ENCODE results near the gene IL10RB.

The IL10RB gene

DNA sequence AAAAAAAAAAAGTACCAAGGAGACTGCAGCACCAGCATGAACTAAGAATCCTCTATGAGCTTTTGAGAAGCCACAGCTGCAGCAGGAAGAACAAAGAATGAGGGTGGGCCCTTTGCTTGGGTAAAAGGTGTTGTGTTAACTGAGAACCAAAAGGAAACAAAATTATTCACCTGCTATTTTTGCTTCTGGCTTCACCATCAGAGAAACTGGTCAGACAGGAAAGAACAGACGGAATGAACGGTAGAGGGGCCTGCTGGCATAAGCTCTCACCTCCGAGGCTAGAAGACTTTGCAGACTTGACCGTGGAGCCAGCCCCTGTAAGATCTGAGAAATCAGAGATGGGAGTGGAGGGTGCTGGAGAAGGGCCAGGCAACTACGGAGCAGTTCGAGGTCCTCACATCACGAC, 27.6 kb downstream of the IL10RB start:
- H3K4me3 ChIP-seq (ENCODE audit: low read depth, low read length), result no peak overlapping the region
- no peaks in the 10 kb centered on the region for H3K9me3 ChIP-seq (ENCODE audit: control insufficient read depth, insufficient read depth, low read length)
- H3K27me3 ChIP-seq (ENCODE audit: control insufficient read depth, insufficient read depth, low read length), result no peaks in the 10 kb centered on the region
- no peaks in the 10 kb centered on the region for H3K36me3 ChIP-seq (ENCODE audit: control insufficient read depth, insufficient read depth, low read length)
- H3K9ac ChIP-seq (ENCODE audit: low read depth, low read length), result no peak overlapping the region
- H3K4me1 ChIP-seq (ENCODE audit: control insufficient read depth, insufficient read depth, low read length), result no peaks in the 10 kb centered on the region

DNA sequence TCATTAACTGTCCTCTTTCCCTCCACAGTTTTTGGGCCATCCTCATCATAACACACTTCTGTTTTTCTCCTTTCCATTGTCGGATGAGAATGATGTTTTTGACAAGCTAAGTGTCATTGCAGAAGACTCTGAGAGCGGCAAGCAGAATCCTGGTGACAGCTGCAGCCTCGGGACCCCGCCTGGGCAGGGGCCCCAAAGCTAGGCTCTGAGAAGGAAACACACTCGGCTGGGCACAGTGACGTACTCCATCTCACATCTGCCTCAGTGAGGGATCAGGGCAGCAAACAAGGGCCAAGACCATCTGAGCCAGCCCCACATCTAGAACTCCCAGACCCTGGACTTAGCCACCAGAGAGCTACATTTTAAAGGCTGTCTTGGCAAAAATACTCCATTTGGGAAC, 30.0 kb downstream of the IL10RB start:
- Histone ChIP-seq H3K9me3 (ENCODE audit: control insufficient read depth, insufficient read depth, low read length) (no peaks in the 10 kb centered on the region), H3K36me3 (ENCODE audit: control insufficient read depth, insufficient read depth, low read length) (no peaks in the 10 kb centered on the region), H3K4me3 (ENCODE audit: low read depth, low read length) (no peak overlapping the region), H3K27me3 (ENCODE audit: control insufficient read depth, insufficient read depth, low read length) (no peaks in the 10 kb centered on the region), H3K4me1 (ENCODE audit: control insufficient read depth, insufficient read depth, low read length) (no peaks in the 10 kb centered on the region), H3K9ac (ENCODE audit: low read depth, low read length) (no peak overlapping the region)

DNA sequence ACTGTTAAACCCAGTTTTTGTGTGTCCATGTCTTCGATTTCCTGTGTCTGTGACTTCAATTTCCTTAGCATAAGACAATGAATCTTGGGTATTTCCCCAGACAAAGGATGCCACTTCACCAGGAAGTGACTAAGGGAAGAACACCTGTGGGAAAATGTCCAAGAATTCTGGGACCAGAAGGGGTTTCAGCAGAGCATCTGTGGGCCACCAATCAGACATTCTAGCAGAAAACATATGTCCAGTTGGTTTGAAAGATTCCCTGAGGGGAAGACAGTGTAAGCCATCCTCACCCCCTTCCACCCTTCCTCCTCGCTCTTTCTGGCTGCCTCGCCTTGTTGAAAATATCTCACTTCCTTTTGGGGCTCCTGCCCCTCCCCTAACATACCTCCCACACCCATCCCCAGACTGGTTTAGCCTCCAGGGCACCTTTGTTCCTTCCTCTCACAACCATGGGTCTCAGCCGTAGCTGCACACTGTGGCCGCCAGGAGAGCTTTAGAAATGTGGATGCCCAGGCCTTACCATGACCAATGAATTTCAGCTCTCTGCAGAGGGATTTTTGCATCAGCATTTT, 33.1 kb downstream of the IL10RB start:
- H3K27me3 ChIP-seq (ENCODE audit: control insufficient read depth, insufficient read depth, low read length), result no peaks in the 10 kb centered on the region
- H3K4me3 ChIP-seq (ENCODE audit: low read depth, low read length), result no peak overlapping the region
- H3K4me1 ChIP-seq (ENCODE audit: control insufficient read depth, insufficient read depth, low read length), result no peaks in the 10 kb centered on the region
- H3K9ac ChIP-seq (ENCODE audit: low read depth, low read length), result no peak overlapping the region
- no peaks in the 10 kb centered on the region for H3K36me3 ChIP-seq (ENCODE audit: control insufficient read depth, insufficient read depth, low read length)
- no peaks in the 10 kb centered on the region for H3K9me3 ChIP-seq (ENCODE audit: control insufficient read depth, insufficient read depth, low read length)

DNA sequence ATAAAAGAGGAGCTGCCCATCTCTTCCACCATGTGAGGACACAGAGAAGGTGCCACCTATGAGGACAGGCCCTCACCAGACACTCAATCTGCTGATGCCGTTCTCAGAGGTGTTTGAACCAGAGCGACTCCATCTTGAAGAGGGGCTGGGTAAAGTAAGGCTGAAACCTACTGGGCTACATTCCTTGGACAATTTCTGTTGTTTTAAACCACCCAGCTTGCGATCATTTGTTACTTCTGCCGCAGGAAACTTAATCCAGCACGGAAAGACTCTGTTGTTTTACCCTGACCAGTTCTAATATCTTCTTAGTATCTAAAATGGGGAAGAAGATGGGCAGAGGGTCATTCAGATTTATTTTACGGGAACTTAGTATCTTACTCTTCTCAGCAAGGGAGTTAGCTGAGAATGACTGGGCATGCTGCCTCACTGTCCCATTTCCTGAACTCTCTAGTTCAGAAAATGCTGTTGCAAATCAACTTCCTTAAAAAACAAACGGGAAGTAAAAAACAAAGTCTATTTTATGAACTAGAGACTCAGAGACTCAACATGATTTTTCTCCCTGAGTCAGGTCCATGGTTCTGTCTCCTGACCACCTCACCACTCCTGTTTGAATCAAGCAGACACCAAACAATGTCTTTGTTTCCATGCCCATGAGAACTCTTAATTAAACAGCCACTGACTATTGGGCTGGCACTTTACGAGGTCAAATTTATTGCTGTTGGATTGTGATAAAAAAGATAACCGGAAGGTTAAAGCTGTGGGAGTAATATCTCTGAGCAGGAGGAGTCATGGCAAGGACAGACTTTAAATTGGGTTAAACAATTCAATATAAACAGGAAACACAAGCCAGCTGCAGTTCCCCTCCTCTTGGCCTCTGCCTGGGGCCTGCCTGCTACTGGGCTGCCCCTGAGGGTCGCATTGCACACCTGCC, 34.8 kb downstream of the IL10RB start:
- no peaks in the 10 kb centered on the region for H3K27me3 ChIP-seq (ENCODE audit: control insufficient read depth, insufficient read depth, low read length)
- no peak overlapping the region for H3K9ac ChIP-seq (ENCODE audit: low read depth, low read length)
- H3K4me1 ChIP-seq (ENCODE audit: control insufficient read depth, insufficient read depth, low read length), result no peaks in the 10 kb centered on the region
- no peaks in the 10 kb centered on the region for H3K9me3 ChIP-seq (ENCODE audit: control insufficient read depth, insufficient read depth, low read length)
- H3K36me3 ChIP-seq (ENCODE audit: control insufficient read depth, insufficient read depth, low read length), result no peaks in the 10 kb centered on the region
- no peak overlapping the region for H3K4me3 ChIP-seq (ENCODE audit: low read depth, low read length)

DNA sequence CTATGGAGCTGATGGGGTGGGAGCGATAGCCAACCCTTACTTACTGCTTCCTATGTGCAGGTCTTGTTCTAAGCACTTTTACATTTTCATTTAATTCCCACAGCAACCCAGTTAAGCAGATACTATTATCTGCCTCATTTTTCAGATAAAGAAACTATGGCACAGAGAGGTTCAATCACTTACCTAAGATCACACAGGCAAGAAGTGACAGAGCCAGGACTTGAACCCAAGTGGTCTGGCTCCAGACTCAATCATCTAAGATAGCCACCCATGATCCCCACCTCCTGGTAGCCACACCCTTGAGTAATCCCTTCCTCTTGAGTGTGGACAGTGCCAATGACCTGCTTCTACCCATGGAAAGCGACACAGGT, 35.5 kb downstream of the IL10RB start:
- Histone ChIP-seq H3K36me3 (ENCODE audit: control insufficient read depth, insufficient read depth, low read length) (no peaks in the 10 kb centered on the region), H3K27me3 (ENCODE audit: control insufficient read depth, insufficient read depth, low read length) (no peaks in the 10 kb centered on the region), H3K4me1 (ENCODE audit: control insufficient read depth, insufficient read depth, low read length) (no peaks in the 10 kb centered on the region), H3K9ac (ENCODE audit: low read depth, low read length) (no peak overlapping the region), H3K4me3 (ENCODE audit: low read depth, low read length) (no peak overlapping the region), H3K9me3 (ENCODE audit: control insufficient read depth, insufficient read depth, low read length) (no peaks in the 10 kb centered on the region)

DNA sequence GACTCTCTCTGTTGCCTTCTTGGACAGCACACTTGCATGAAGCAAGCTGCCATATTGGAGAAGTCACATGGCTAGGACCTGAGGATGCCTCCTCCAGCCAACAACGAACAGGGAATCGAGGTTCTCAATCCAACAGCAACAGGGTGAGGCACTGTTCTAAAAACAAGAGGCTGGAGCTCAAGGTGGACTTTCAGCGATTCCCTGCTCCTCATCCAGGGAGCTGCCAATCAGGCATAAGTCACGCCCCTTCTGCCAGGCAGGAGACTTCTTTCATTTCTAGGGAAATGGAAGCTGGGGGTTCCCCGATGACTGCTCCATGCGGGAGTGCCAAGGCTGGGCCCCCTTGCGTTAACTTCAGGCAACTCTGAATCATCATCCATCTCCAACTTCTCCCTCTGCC, 35.9 kb downstream of the IL10RB start:
- Histone ChIP-seq H3K4me3 (ENCODE audit: low read depth, low read length) (no peak overlapping the region), H3K27me3 (ENCODE audit: control insufficient read depth, insufficient read depth, low read length) (no peaks in the 10 kb centered on the region), H3K4me1 (ENCODE audit: control insufficient read depth, insufficient read depth, low read length) (no peaks in the 10 kb centered on the region), H3K36me3 (ENCODE audit: control insufficient read depth, insufficient read depth, low read length) (no peaks in the 10 kb centered on the region), H3K9ac (ENCODE audit: low read depth, low read length) (no peak overlapping the region), H3K9me3 (ENCODE audit: control insufficient read depth, insufficient read depth, low read length) (no peaks in the 10 kb centered on the region)

DNA sequence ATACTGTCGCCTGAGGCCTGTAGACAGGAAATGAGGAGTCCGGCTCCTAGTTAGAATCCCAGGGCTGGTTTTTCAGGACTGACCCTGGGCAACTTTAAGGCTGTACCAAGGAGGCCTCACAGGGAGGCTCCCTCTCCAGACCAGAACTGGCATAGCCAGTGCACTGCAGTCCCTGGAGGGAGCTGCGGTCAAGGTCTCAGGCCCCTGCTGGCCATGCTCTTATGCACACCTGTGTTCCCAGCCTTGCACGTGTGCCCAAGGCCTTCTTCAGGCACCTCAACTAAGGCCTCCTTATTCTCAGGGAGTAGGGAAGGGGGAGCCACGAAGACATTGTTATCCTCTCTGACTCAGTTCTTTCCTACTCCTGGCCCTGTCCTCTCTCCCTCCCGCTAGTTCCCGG, 36.6 kb downstream of the IL10RB start:
- Histone ChIP-seq H3K9ac (ENCODE audit: low read depth, low read length) (no peak overlapping the region), H3K4me1 (ENCODE audit: control insufficient read depth, insufficient read depth, low read length) (no peaks in the 10 kb centered on the region)

DNA sequence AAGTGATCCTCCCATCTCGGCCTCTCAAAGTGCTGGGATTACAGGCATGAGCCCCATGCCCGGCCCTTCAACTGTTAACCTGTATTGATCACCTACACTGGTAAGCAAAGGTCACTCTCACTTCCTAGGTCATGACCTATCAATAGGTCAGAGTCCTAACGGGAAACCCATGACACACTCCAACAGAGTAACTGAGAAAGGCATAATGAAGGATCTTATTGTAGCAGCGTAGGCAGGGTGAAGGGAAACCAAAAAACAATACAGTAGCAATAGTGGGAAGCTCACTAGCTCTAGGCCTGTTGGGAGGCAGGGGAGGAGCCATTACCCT, 39.1 kb downstream of the IL10RB start:
- no peaks in the 10 kb centered on the region for H3K9me3 ChIP-seq (ENCODE audit: control insufficient read depth, insufficient read depth, low read length)
- no peak overlapping the region for H3K9ac ChIP-seq (ENCODE audit: low read depth, low read length)
- H3K4me3 ChIP-seq (ENCODE audit: low read depth, low read length), result no peak overlapping the region
- no peaks in the 10 kb centered on the region for H3K36me3 ChIP-seq (ENCODE audit: control insufficient read depth, insufficient read depth, low read length)
- no peaks in the 10 kb centered on the region for H3K4me1 ChIP-seq (ENCODE audit: control insufficient read depth, insufficient read depth, low read length)
- no peaks in the 10 kb centered on the region for H3K27me3 ChIP-seq (ENCODE audit: control insufficient read depth, insufficient read depth, low read length)

More for the DNA sequence above, 36.6 kb downstream of the IL10RB start:
- H3K4me3 ChIP-seq (ENCODE audit: low read depth, low read length), result no peak overlapping the region
- H3K27me3 ChIP-seq (ENCODE audit: control insufficient read depth, insufficient read depth, low read length), result no peaks in the 10 kb centered on the region
- no peaks in the 10 kb centered on the region for H3K9me3 ChIP-seq (ENCODE audit: control insufficient read depth, insufficient read depth, low read length)
- no peaks in the 10 kb centered on the region for H3K36me3 ChIP-seq (ENCODE audit: control insufficient read depth, insufficient read depth, low read length)

DNA sequence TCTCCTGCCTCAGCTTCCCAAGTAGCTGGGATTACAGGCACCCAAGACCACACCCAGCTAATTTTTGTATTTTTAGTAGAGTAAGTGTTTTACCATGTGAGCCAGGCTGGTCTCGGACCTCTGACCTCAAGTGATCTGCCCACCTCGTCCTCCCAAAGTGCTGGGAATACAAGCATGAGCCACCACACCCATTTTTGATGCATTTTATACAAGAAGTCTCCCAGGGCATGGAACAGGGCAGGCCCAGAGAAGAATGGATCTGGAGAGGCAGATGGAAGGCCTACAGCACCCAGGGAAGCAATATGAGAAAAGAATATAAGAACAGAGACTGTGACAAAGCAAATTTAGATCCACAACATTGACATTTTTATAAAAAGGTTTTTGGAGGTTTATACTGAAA, 39.8 kb downstream of the IL10RB start:
- no peaks in the 10 kb centered on the region for H3K27me3 ChIP-seq (ENCODE audit: control insufficient read depth, insufficient read depth, low read length)
- H3K9ac ChIP-seq (ENCODE audit: low read depth, low read length), result no peak overlapping the region
- no peaks in the 10 kb centered on the region for H3K4me1 ChIP-seq (ENCODE audit: control insufficient read depth, insufficient read depth, low read length)
- no peaks in the 10 kb centered on the region for H3K36me3 ChIP-seq (ENCODE audit: control insufficient read depth, insufficient read depth, low read length)
- no peak overlapping the region for H3K4me3 ChIP-seq (ENCODE audit: low read depth, low read length)
- H3K9me3 ChIP-seq (ENCODE audit: control insufficient read depth, insufficient read depth, low read length), result no peaks in the 10 kb centered on the region

DNA sequence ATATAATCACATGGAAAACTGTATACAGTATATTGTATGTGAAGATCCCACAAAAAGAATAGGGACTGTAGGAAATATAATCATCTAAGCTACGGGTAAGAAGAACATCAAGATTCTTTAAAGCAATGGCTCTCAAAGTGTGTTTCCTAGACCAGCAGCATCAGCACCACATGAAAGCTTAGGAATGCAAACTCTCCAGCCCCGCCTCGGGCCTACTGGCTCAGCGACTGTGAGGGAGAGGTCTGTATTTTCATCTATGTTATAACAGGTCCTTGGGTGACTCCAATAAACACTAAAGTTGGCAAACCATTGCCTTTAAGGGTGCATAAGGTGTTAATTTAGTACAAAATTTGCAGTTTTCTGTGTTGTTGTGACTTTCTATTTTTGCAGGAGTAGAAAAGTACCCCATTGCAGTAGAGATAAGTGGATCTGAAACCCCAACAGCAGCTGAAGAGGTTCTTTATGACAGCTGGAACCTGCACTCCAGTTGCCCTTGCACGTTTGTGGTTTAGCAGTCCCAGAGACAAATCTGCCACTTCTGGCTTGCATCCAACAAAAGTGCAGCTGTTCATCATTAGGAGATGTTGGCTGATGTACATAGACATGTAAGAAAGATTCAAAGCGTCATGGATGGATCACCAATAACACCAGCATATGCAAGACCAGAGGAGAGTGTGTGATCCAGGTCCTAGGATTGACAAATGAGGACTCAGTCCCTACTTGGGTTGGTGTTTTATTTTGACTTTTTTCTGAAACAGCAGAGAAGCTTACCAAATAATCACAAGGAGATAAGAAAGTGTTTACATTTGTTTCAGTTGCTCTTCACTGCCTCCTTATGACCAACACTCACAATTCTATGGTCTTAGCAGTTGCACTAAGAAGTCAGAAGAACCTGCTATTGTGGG, 42.7 kb downstream of the IL10RB start:
- no peak overlapping the region for H3K9ac ChIP-seq (ENCODE audit: low read depth, low read length)
- no peak overlapping the region for H3K4me3 ChIP-seq (ENCODE audit: low read depth, low read length)
- no peaks in the 10 kb centered on the region for H3K4me1 ChIP-seq (ENCODE audit: control insufficient read depth, insufficient read depth, low read length)
- no peaks in the 10 kb centered on the region for H3K9me3 ChIP-seq (ENCODE audit: control insufficient read depth, insufficient read depth, low read length)
- H3K36me3 ChIP-seq (ENCODE audit: control insufficient read depth, insufficient read depth, low read length), result no peaks in the 10 kb centered on the region
- no peaks in the 10 kb centered on the region for H3K27me3 ChIP-seq (ENCODE audit: control insufficient read depth, insufficient read depth, low read length)

DNA sequence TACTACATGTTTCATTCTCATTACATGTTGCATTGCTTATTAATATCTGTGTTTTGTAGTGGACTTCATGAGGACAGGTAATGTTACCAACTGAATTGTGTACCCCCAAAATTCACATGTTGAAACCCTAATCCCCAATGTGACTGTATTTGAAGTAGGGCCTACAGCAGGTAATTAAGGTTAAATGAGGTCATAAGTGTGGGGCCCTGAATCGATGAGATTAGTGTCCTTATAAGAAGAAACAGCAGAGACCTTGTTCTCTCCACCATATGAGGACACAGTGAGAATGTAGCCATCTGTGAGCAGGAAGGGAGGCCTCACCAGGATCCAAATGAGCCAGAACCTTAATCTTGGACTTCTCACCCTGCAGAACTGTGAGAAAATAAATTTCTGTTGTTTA, 43.6 kb downstream of the IL10RB start:
- no peak overlapping the region for H3K9ac ChIP-seq (ENCODE audit: low read depth, low read length)
- H3K4me3 ChIP-seq (ENCODE audit: low read depth, low read length), result no peak overlapping the region
- no peaks in the 10 kb centered on the region for H3K27me3 ChIP-seq (ENCODE audit: control insufficient read depth, insufficient read depth, low read length)
- no peaks in the 10 kb centered on the region for H3K36me3 ChIP-seq (ENCODE audit: control insufficient read depth, insufficient read depth, low read length)
- H3K4me1 ChIP-seq (ENCODE audit: control insufficient read depth, insufficient read depth, low read length), result no peaks in the 10 kb centered on the region
- no peaks in the 10 kb centered on the region for H3K9me3 ChIP-seq (ENCODE audit: control insufficient read depth, insufficient read depth, low read length)
